ENCODE data around the gene BAD. TPM values are rescaled to one million over a fixed set of nuclear protein-coding genes. Genes with fewer than 3 reads are reported as not detected.

The BAD gene
- total RNA-seq, 1 donor from 2014 or later: 46.9 TPM

DNA sequence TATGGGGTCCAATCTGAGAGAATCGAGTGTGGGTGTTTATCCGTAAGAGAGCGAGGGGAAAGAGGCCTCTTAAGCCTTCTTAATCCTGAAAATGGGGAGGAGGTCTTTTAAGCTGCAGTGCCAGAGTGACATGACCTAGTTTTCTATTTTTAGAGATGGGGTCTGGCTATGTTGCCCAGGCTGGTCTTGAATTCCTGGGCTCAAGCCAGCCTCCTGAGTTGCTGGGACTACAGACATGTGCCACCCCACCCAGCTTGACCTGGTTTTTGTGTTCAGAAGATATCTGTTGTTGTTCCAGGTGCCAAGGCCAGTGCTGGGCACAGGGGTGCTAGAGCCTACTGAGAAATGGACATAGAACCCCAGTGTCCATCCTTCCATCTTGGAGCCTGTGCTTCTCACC lies 1.4 kb downstream of the BAD start:
- Mint-ChIP-seq H3K36me3 (ENCODE audit: insufficient read depth) (peaks cover 7% of the 10 kb centered on the region), H3K4me1 (ENCODE audit: low read depth) (peaks cover 7% of the 10 kb centered on the region), H3K27ac (no peak overlapping the region), H3K4me3 (ENCODE audit: low read depth) (peak overlapping the region; percentile 80), H3K27me3 (no peaks in the 10 kb centered on the region), H3K9me3 (ENCODE audit: low read depth) (no peaks in the 10 kb centered on the region)
- TF ChIP-seq, protein P1, sequence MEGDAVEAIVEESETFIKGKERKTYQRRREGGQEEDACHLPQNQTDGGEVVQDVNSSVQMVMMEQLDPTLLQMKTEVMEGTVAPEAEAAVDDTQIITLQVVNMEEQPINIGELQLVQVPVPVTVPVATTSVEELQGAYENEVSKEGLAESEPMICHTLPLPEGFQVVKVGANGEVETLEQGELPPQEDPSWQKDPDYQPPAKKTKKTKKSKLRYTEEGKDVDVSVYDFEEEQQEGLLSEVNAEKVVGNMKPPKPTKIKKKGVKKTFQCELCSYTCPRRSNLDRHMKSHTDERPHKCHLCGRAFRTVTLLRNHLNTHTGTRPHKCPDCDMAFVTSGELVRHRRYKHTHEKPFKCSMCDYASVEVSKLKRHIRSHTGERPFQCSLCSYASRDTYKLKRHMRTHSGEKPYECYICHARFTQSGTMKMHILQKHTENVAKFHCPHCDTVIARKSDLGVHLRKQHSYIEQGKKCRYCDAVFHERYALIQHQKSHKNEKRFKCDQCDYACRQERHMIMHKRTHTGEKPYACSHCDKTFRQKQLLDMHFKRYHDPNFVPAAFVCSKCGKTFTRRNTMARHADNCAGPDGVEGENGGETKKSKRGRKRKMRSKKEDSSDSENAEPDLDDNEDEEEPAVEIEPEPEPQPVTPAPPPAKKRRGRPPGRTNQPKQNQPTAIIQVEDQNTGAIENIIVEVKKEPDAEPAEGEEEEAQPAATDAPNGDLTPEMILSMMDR (IDR thresholded peaks at IDR 0.05; ENCODE audit: unreplicated experiment): no peak
- no peak for DNase-seq (ENCODE audit: low spot score, unreplicated experiment)

DNA sequence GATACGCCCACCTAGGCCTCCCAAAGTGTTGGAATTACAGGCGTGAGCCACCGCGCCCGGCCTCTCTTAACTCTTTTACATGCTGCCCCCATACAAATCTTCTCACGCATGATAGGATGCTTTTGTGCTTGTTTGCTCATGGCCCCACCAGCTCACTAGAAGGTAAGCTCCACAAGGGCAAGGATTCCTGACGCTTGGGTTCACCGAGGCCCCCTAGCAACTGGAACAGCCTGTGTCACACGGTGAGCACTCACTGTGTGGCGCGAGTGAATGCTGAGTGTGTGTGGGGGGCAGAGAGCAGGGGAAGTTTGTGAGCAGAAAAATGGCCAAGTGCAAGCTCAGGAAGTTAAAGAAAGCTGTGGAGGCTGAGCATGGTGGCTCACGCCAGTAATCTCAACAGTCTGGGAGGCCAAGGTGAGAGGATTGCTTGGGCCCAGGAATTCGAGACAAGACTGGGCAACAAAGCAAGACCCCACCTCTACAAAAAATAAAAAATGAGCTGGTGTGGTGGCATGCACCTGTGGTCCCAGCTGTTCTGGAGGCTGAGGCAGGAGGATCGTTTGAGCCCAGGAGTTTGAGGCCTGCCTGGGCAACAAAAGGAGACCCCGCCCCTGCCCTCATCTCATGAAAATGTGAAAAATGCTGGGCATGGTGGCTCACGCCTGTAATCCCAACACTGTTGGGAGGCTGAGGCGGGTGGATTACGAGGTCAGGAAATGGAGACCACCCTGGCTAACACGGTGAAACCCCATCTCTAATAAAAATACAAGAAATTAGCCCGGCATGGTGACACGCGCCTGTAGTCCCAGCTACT lies 2.3 kb downstream of the BAD start:
- Mint-ChIP-seq H3K9me3 (ENCODE audit: low read depth) (no peaks in the 10 kb centered on the region), H3K4me3 (ENCODE audit: low read depth) (no peak overlapping the region), H3K36me3 (ENCODE audit: insufficient read depth) (peaks cover 7% of the 10 kb centered on the region), H3K27me3 (no peaks in the 10 kb centered on the region), H3K27ac (no peak overlapping the region), H3K4me1 (ENCODE audit: low read depth) (peaks cover 7% of the 10 kb centered on the region)
- TF ChIP-seq, protein P1 (IDR thresholded peaks at IDR 0.05; ENCODE audit: unreplicated experiment): no peak
- no peak for DNase-seq (ENCODE audit: low spot score, unreplicated experiment)

DNA sequence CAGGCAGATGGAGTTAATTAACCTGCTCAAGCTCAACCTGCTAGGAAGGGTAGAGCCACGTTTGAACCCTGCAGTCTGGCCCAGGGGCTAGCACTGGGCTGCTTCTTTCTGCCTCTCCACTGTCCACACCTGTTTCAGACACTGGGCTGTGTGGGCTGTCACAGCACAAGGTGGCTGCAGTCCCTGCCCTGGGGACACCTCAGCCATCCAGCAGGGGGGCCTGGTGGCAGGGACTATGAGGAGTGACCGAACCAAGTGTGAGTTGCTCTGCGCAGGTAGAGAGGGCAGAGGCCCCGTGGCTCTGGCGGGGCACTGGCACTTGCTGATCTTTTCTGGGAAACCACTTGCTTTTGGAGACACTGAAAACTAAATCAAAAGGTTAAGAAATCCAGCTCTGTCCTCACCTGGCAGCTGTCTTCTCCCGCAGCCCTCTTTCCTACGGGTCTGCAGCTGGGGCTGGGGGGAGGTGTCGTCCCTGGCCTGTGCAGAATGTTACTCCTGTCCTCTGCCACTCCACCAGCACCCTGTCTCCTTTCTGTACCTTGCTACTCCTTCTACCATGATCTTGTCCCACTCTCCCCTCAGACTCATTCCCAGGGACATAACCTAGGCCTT lies 5.8 kb downstream of the BAD start:
- peaks cover 7% of the 10 kb centered on the region for H3K36me3 Mint-ChIP-seq (ENCODE audit: insufficient read depth)
- H3K4me3 Mint-ChIP-seq (ENCODE audit: low read depth): no peak overlapping the region
- no peak overlapping the region for H3K27ac Mint-ChIP-seq
- H3K4me1 Mint-ChIP-seq (ENCODE audit: low read depth): no peaks in the 10 kb centered on the region
- no peak for DNase-seq (ENCODE audit: low spot score, unreplicated experiment)
- TF ChIP-seq, protein P1 (IDR thresholded peaks at IDR 0.05; ENCODE audit: unreplicated experiment): no peak
- no peaks in the 10 kb centered on the region for H3K9me3 Mint-ChIP-seq (ENCODE audit: low read depth)
- no peaks in the 10 kb centered on the region for H3K27me3 Mint-ChIP-seq

DNA sequence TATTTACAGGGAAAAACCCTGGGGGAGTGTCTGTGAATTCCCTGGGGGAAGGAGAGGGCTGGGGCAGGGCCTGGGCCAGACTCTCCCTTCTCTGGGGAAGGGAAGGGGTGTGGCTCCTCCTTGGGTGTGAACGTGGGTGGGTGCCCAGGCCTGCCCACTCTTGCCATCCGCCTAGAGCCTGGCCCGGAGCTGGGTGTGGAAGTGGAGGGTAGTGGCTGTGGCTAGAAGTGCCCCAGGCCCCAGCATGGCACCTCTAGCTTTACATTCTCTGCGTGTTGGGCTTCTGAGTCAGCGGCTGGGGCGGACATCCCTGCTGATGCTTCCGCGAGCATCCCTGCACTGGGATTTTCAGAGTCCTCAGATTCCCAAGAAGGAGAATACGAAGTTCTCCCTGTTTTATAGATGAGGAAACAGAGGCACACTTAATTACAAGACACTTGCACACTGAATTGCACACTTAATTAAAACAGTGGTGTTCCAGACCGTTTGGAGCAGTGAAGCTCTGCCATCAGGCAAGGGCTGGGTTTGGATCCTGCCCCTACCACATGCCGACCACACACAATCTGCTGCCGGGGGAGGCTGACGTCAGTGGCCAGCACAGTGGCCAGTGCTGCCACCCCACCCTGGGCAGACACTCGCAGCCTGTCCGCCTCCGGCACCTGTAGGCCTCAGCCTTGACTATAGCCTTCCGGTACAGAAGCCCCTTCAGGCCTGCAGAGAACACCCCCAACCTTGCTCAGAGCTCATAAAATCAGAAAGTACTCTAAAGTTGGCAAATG lies 7.6 kb downstream of the BAD start:
- peaks cover 7% of the 10 kb centered on the region for H3K36me3 Mint-ChIP-seq (ENCODE audit: insufficient read depth)
- no peaks in the 10 kb centered on the region for H3K9me3 Mint-ChIP-seq (ENCODE audit: low read depth)
- DNase-seq (ENCODE audit: low spot score, unreplicated experiment): no peak
- TF ChIP-seq, protein P1 (IDR thresholded peaks at IDR 0.05; ENCODE audit: unreplicated experiment): no peak
- H3K27ac Mint-ChIP-seq: no peak overlapping the region
- no peaks in the 10 kb centered on the region for H3K27me3 Mint-ChIP-seq
- no peak overlapping the region for H3K4me3 Mint-ChIP-seq (ENCODE audit: low read depth)
- peaks cover 2% of the 10 kb centered on the region for H3K4me1 Mint-ChIP-seq (ENCODE audit: low read depth)

DNA sequence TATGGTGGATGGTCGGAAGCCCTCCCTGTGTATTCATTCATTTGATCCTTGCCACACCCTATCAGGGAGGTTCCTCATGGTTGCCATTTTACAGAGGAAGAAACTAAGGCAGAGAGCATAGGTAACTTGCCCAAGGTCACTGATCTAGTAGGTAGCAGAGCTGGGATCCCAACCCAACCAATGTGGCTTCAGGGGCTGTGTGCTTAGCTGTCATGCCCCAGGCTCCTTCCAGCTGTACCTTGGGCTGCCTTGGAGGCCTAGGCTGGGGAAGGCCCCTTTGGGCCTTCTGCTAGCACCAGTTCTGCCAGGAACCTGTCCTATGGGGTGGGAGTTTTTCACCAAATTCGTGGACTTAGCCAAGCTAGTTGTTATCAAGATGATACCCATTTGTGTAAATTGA lies 8.6 kb downstream of the BAD start:
- TF ChIP-seq, protein P1 (IDR thresholded peaks at IDR 0.05; ENCODE audit: unreplicated experiment): no peak
- no peak overlapping the region for H3K27ac Mint-ChIP-seq
- H3K36me3 Mint-ChIP-seq (ENCODE audit: insufficient read depth): peaks cover 7% of the 10 kb centered on the region
- H3K9me3 Mint-ChIP-seq (ENCODE audit: low read depth): no peaks in the 10 kb centered on the region
- DNase-seq (ENCODE audit: low spot score, unreplicated experiment): no peak
- peaks cover 4% of the 10 kb centered on the region for H3K4me1 Mint-ChIP-seq (ENCODE audit: low read depth)
- no peak overlapping the region for H3K4me3 Mint-ChIP-seq (ENCODE audit: low read depth)
- no peaks in the 10 kb centered on the region for H3K27me3 Mint-ChIP-seq
